ENCODE results near the gene STAB1. TPM values are rescaled to one million over a fixed set of nuclear protein-coding genes. Genes with fewer than 3 reads are reported as not detected.

The STAB1 gene
- total and polyA plus RNA-seq, 10 of the 15 experiments (the other 5 are each of a cell fraction or from before 2014, with no cell fraction given) = 0.46 TPM; not detected in 9

DNA sequence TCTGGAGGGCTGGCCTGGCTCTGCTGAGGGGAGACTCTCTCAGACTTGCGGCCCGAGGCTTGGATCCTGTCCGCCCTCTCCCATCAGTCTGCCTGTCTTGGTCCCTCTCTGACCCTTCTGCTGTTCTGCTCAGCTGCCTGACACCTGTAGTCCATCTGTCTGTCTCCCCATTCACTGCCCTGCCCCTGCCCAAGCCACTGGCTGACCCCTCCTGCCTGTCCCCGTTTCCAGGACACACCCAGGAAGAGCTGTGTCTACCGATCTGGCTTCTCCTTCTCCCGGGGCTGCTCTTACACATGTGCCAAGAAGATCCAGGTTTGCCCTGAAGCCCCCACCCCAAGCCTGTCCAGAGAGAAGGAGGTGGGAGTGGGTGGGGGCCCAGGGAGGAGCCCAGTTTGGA, 20.1 kb downstream of the STAB1 start:
- intact Hi-C loops (cut with micrococcal nuclease; ENCODE audit: unreplicated experiment) (no loop called here), in situ Hi-C loops (cut with MboI) (no loop called here)
- WGBS (ENCODE audit: insufficient coverage, insufficient replicate concordance, low lambda C conversion rate, missing lambda C conversion rate) = 42% methylated on average over 6 of the region's 6 CpGs
- no TSS peak for BruUV-seq (replicated peaks)
- H4K20me1 ChIP-seq (ENCODE audit: control insufficient read depth, insufficient read depth) = no peaks in the 10 kb centered on the region
- H3K4me2 ChIP-seq (ENCODE audit: control insufficient read depth, insufficient read depth) = no peak overlapping the region
- H3K4me3 ChIP-seq = no peak overlapping the region
- H3K4me1 ChIP-seq (ENCODE audit: control insufficient read depth, insufficient read depth, low read length) = no peaks in the 10 kb centered on the region
- CTCF ChIA-PET = no interaction called here
- no peak overlapping the region for H3K9ac ChIP-seq (ENCODE audit: control insufficient read depth, insufficient read depth, low read length)
- no peak overlapping the region for H3K27ac ChIP-seq (ENCODE audit: control insufficient read depth, insufficient read depth)
- no peaks in the 10 kb centered on the region for H3K79me2 ChIP-seq (ENCODE audit: control insufficient read depth, insufficient read depth, low read length)
- H2AFZ ChIP-seq (ENCODE audit: control insufficient read depth, low read depth, low read length) = no peak overlapping the region
- no peaks in the 10 kb centered on the region; a peak in 2 of 4 replicates for H3K27me3 ChIP-seq (replicated peaks in 1 of 2; ENCODE audit: control insufficient read depth in 2 of 2, insufficient read depth in 2 of 2, low read length in 1 of 2)
- DNase-seq (ENCODE audit: low read depth, low spot score) = no peak
- RAD21 ChIA-PET (ENCODE audit: unreplicated experiment) = no interaction called here
- SMC1A ChIA-PET (ENCODE audit: uncharacterized antibody, unreplicated experiment) = no interaction called here
- FAIRE-seq = no peak
- no peaks in the 10 kb centered on the region for H3K9me3 ChIP-seq (replicated peaks; ENCODE audit: control insufficient read depth, insufficient read depth, low read length)
- no peak for ATAC-seq
- POLR2A ChIA-PET = no interaction called here
- H3K36me3 ChIP-seq (ENCODE audit: control insufficient read depth in 2 of 2, insufficient read depth in 2 of 2, low read length in 1 of 2) = no peaks in the 10 kb centered on the region
- TF ChIP-seq ZSCAN29 (IDR thresholded peaks at IDR 0.05) = no peak
- no peak for TF ChIP-seq RAD51 (IDR thresholded peaks at IDR 0.05)
- TF ChIP-seq MYC (IDR thresholded peaks at IDR 0.05; ENCODE audit: insufficient read depth, insufficient read length, insufficient replicate concordance, low read length, severe bottlenecking) = no peak
- TF ChIP-seq, protein P1, sequence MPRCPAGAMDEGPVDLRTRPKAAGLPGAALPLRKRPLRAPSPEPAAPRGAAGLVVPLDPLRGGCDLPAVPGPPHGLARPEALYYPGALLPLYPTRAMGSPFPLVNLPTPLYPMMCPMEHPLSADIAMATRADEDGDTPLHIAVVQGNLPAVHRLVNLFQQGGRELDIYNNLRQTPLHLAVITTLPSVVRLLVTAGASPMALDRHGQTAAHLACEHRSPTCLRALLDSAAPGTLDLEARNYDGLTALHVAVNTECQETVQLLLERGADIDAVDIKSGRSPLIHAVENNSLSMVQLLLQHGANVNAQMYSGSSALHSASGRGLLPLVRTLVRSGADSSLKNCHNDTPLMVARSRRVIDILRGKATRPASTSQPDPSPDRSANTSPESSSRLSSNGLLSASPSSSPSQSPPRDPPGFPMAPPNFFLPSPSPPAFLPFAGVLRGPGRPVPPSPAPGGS (IDR thresholded peaks at IDR 0.05; ENCODE audit: borderline replicate concordance, insufficient read depth, low read depth, low read length, poor library complexity, severe bottlenecking) = no peak
- TF ChIP-seq EGR1 (IDR thresholded peaks at IDR 0.05; ENCODE audit: borderline replicate concordance in 1 of 2, low read depth in 2 of 2, low read length in 2 of 2) = no peak
- no peak for TF ChIP-seq TAF1 (IDR thresholded peaks at IDR 0.05; ENCODE audit: borderline replicate concordance, low read depth, low read length)
- TF ChIP-seq, protein P2, sequence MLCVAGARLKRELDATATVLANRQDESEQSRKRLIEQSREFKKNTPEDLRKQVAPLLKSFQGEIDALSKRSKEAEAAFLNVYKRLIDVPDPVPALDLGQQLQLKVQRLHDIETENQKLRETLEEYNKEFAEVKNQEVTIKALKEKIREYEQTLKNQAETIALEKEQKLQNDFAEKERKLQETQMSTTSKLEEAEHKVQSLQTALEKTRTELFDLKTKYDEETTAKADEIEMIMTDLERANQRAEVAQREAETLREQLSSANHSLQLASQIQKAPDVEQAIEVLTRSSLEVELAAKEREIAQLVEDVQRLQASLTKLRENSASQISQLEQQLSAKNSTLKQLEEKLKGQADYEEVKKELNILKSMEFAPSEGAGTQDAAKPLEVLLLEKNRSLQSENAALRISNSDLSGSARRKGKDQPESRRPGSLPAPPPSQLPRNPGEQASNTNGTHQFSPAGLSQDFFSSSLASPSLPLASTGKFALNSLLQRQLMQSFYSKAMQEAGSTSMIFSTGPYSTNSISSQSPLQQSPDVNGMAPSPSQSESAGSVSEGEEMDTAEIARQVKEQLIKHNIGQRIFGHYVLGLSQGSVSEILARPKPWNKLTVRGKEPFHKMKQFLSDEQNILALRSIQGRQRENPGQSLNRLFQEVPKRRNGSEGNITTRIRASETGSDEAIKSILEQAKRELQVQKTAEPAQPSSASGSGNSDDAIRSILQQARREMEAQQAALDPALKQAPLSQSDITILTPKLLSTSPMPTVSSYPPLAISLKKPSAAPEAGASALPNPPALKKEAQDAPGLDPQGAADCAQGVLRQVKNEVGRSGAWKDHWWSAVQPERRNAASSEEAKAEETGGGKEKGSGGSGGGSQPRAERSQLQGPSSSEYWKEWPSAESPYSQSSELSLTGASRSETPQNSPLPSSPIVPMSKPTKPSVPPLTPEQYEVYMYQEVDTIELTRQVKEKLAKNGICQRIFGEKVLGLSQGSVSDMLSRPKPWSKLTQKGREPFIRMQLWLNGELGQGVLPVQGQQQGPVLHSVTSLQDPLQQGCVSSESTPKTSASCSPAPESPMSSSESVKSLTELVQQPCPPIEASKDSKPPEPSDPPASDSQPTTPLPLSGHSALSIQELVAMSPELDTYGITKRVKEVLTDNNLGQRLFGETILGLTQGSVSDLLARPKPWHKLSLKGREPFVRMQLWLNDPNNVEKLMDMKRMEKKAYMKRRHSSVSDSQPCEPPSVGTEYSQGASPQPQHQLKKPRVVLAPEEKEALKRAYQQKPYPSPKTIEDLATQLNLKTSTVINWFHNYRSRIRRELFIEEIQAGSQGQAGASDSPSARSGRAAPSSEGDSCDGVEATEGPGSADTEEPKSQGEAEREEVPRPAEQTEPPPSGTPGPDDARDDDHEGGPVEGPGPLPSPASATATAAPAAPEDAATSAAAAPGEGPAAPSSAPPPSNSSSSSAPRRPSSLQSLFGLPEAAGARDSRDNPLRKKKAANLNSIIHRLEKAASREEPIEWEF (IDR thresholded peaks at IDR 0.05; ENCODE audit: insufficient replicate concordance, low read depth, low read length) = no peak
- no peak for TF ChIP-seq ZNF207 (IDR thresholded peaks at IDR 0.05; ENCODE audit: borderline replicate concordance)
- no peak for TF ChIP-seq POLR2AphosphoS2 (IDR thresholded peaks at IDR 0.05; ENCODE audit: low read depth, low read length)
- TF ChIP-seq RELA (IDR thresholded peaks at IDR 0.05; ENCODE audit: borderline replicate concordance, partially characterized antibody) = no peak
- TF ChIP-seq, protein P3, sequence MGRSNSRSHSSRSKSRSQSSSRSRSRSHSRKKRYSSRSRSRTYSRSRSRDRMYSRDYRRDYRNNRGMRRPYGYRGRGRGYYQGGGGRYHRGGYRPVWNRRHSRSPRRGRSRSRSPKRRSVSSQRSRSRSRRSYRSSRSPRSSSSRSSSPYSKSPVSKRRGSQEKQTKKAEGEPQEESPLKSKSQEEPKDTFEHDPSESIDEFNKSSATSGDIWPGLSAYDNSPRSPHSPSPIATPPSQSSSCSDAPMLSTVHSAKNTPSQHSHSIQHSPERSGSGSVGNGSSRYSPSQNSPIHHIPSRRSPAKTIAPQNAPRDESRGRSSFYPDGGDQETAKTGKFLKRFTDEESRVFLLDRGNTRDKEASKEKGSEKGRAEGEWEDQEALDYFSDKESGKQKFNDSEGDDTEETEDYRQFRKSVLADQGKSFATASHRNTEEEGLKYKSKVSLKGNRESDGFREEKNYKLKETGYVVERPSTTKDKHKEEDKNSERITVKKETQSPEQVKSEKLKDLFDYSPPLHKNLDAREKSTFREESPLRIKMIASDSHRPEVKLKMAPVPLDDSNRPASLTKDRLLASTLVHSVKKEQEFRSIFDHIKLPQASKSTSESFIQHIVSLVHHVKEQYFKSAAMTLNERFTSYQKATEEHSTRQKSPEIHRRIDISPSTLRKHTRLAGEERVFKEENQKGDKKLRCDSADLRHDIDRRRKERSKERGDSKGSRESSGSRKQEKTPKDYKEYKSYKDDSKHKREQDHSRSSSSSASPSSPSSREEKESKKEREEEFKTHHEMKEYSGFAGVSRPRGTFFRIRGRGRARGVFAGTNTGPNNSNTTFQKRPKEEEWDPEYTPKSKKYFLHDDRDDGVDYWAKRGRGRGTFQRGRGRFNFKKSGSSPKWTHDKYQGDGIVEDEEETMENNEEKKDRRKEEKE (IDR thresholded peaks at IDR 0.05) = no peak
- no peak for TF ChIP-seq HCFC1 (IDR thresholded peaks at IDR 0.05; ENCODE audit: low read length)
- TF ChIP-seq, protein P4, sequence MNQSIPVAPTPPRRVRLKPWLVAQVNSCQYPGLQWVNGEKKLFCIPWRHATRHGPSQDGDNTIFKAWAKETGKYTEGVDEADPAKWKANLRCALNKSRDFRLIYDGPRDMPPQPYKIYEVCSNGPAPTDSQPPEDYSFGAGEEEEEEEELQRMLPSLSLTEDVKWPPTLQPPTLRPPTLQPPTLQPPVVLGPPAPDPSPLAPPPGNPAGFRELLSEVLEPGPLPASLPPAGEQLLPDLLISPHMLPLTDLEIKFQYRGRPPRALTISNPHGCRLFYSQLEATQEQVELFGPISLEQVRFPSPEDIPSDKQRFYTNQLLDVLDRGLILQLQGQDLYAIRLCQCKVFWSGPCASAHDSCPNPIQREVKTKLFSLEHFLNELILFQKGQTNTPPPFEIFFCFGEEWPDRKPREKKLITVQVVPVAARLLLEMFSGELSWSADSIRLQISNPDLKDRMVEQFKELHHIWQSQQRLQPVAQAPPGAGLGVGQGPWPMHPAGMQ (IDR thresholded peaks at IDR 0.05; ENCODE audit: borderline replicate concordance) = no peak
- TF ChIP-seq JUNB (IDR thresholded peaks at IDR 0.05) = no peak

All from GM12878 (cell line).